Activated T-helper 17 cell treated with anti-CD3 and anti-CD28 coated beads, Interleukin-2, amount 50 U/mL, for 72 hours (primary cell): ENCODE measurements around the gene DDX55. TPM values are rescaled to one million over a fixed set of nuclear protein-coding genes. Genes with fewer than 3 reads are reported as not detected.

Source experiments
- ATAC-seq: fragments of 150-1000 bp; cut with Tn5 transposase; replicated peaks from 2 replicates; pipeline ENCODE4 v1.10.0; 2021; ENCODE audit warnings: mild to moderate bottlenecking, moderate library complexity
- H3K27ac Mint-ChIP-seq: one replicate; pipeline ENCODE4 v1.8.0; 2022; ENCODE audit warnings: mixed read lengths
- H3K27me3 Mint-ChIP-seq: one replicate; pipeline ENCODE4 v1.8.0; 2022; ENCODE audit warnings: mixed read lengths
- H3K36me3 Mint-ChIP-seq: one replicate; pipeline ENCODE4 v1.8.0; 2022; ENCODE audit warnings: low read depth, mild to moderate bottlenecking, mixed read lengths
- H3K4me1 Mint-ChIP-seq: one replicate; pipeline ENCODE4 v1.8.0; 2022; ENCODE audit warnings: mixed read lengths
- H3K4me3 Mint-ChIP-seq: one replicate; pipeline ENCODE4 v1.8.0; 2022; ENCODE audit warnings: mild to moderate bottlenecking, mixed read lengths
- H3K9me3 Mint-ChIP-seq: one replicate; pipeline ENCODE4 v1.8.0; 2022; ENCODE audit warnings: mixed read lengths
- total RNA-seq, 2 donors: library from RNA; stranded (reverse); gene quantifications; one replicate each; pipeline ENCODE4 v1.2.3, GENCODE V29; 2022

DDX55 gene
- total RNA-seq, 2 donors from 2014 or later = 28.8 to 51.6 TPM

DNA sequence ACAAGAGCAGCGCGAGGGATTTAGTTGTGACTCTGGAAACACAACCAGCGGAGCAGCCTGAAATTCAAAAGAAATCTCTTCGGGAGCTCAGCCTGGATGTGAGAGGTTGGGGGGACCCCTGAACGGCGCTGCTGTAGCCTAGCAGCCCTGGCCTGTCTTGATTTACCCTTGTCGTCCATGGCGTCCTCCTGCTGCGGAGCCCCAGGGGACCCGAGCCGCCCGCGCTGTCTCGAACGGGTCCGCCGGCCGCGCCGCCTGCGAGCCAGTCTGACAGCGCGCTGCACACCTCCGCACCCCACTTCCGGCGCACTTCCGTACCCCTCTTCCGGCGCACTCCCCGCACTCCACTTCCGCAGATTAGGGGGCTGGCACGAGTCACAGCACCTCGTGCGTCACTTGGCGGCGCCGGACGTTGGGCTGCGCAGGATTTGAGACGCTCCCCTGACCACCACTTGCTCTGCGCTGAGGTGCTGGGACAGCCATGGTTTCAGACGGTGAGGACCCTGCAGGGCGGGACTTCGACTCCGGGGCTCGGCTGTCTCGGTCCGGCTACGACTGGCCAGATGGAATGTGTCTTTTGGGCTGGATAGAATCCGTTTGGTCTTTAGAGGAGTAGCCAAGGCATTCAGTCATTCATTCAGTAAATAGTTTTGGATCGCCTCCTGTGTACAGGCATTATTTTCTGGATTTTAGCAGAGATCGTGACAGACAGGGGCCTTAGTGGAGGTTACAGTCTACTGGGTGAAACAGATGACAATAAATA, 31.7 kb downstream of the DDX55 start, which contains the start of the genes EIF2B1 and GTF2H3:
TSS of gene EIF2B1 (minus strand) at position 308 of the 763 bp plus-strand sequence. CDS start at position 179, 129 bp downstream.
TSS of gene GTF2H3 (plus strand) at position 451 of the 763 bp plus-strand sequence. CDS start at position 482, 31 bp downstream.
- no peaks in the 10 kb centered on the region for H3K27me3 Mint-ChIP-seq
- no peaks in the 10 kb centered on the region for H3K9me3 Mint-ChIP-seq
- peaks cover 53% of the 10 kb centered on the region for H3K36me3 Mint-ChIP-seq
- H3K4me1 Mint-ChIP-seq = peaks cover 12% of the 10 kb centered on the region
- peak; percentile 99 for ATAC-seq
- H3K4me3 Mint-ChIP-seq = peak within 1 kb of the TSS; percentile 97
- H3K27ac Mint-ChIP-seq = peak within 1 kb of the TSS; percentile 99

DNA sequence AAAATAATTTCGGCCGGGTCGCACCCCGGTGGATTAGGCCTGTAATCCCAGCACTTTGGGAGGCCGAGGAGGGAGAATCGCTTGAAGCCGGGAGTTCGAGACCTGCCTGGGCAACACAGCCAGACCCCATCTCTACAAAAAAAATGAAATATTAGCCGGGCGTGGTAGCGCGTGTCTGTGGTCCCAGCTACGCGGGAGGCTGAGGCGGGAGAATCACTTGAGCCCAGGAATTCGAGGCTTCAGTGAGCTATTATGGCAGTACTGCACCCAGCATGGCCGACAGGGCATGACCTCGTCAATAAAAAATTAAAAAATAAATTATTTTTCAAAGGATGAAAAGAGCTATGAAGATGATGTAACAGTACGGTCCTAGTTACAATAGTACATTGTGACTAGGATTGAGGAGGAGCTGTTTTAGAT, 32.3 kb downstream of the DDX55 start:
- Mint-ChIP-seq H3K27ac (peak overlapping the region; percentile 99), H3K9me3 (no peaks in the 10 kb centered on the region), H3K4me1 (peaks cover 12% of the 10 kb centered on the region), H3K4me3 (peak overlapping the region; percentile 97), H3K36me3 (peaks cover 47% of the 10 kb centered on the region), H3K27me3 (no peaks in the 10 kb centered on the region)
- ATAC-seq = no peak

DNA sequence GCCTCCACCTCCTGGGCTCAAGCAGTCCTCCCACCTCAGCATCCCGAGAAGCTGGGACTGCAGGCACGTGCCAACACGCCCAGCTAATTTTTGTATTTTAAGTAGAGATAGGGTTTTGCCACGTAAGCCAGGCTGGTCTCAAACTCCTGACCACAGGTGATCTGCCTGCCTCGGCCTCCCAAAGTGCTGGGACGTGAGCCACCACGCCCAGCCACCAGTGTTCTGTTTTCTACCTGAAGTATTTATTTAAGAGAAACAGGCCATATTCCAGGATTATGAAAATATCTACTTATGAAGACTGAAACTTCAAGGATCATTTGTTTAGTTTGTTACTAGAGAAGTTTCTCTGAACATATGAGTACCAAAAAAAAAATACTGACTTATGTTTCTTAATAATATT, 42.0 kb downstream of the DDX55 start:
- Mint-ChIP-seq H3K4me1 (no peaks in the 10 kb centered on the region), H3K36me3 (peaks cover 91% of the 10 kb centered on the region), H3K27ac (no peak overlapping the region), H3K27me3 (no peaks in the 10 kb centered on the region), H3K9me3 (no peaks in the 10 kb centered on the region), H3K4me3 (no peak overlapping the region)
- ATAC-seq = no peak

DNA sequence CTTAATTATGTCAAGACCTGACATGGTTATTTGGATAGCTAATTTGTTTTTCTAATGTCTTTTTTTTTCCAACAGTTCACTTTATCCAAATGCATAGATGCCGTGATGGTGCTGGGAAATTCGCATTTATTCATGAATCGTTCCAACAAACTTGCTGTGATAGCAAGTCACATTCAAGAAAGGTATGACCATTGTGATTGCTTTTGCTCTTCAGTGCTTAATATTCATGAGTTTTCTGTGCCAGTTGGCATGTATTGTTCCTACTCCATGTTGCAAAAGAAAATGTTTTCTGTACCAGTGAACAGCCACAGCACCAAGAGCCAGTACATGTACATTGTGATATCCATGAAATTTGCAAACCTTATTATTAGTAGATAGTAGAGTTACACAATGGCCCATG, 43.5 kb downstream of the DDX55 start:
- Mint-ChIP-seq H3K27me3 (no peaks in the 10 kb centered on the region), H3K27ac (no peak overlapping the region), H3K36me3 (peaks cover 99% of the 10 kb centered on the region), H3K4me3 (no peak overlapping the region), H3K4me1 (no peaks in the 10 kb centered on the region), H3K9me3 (no peaks in the 10 kb centered on the region)
- no peak for ATAC-seq

DNA sequence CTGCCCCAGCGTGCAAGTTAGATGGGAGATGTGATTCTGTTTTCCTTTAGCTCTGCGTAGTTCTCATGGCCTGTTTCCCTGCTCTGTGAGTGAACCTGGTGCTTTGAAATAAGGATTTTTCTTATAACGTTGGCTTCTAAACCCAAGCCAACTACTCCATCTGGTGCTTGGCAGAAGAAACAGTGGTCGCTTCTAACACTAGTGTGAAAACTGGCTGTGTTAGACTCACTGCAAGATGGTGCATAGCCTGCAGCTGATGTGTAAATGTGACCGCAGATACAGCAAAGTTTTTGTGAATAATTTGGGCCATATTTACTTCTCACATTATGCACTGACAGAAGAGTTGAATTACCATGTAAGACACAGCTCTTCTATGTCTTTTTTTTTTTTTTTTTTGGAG, 44.0 kb downstream of the DDX55 start:
- Mint-ChIP-seq H3K27me3 (no peaks in the 10 kb centered on the region), H3K36me3 (peaks cover 99% of the 10 kb centered on the region), H3K27ac (no peak overlapping the region), H3K4me3 (no peak overlapping the region), H3K9me3 (no peaks in the 10 kb centered on the region), H3K4me1 (no peaks in the 10 kb centered on the region)
- no peak for ATAC-seq

DNA sequence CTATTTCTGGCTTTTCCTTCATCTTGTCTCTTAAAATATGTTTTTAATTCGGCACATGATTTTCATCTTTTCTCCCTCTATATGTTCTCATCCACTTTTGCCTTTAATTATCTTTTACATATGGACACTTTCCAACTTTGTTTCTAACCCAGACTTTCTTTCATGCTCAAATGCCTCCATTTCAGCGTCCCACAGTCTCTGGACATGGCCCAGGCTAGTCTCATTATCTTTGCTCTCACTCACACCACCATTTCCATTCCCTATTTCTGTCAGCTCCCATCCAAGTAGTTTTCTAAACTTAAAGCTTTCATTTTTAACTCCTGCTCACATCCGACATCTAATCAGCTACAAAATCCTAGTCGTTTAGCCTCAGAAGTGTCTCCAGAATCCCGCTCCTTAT, 46.5 kb downstream of the DDX55 start:
- ATAC-seq = no peak
- Mint-ChIP-seq H3K27ac (no peak overlapping the region), H3K4me1 (no peaks in the 10 kb centered on the region), H3K4me3 (no peak overlapping the region), H3K36me3 (peaks cover 99% of the 10 kb centered on the region), H3K9me3 (no peaks in the 10 kb centered on the region), H3K27me3 (no peaks in the 10 kb centered on the region)

DNA sequence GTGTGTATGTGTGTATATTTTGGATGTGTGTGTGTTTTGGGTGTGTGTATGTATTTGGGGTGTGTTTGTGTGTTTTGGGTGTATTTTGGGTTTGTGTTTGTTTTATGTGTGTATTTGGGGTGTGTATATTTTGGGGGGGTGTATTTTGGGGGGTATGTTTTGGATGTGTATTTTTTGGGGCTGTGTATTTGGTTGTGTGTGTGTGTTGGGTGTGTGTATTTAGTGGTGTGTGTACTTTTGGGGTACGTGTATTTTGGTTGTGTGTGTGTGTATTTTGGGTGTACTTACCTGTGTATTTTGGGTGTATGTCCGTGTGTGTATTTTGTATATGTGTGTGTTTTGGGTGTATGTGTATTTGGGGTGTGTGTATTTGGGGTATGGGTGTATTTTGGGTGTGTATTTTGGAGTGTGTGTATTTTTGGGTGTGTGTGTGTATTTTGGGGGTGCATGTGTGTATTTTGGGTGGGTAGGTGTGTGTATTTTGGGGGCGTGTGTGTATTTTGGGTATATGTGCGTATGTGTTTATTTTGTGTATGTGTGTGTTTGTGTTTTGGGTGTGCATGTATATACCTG, 52.3 kb downstream of the DDX55 start:
- Mint-ChIP-seq H3K9me3 (no peaks in the 10 kb centered on the region), H3K36me3 (peaks cover 93% of the 10 kb centered on the region), H3K4me1 (peaks cover under 1% of the 10 kb centered on the region), H3K27me3 (no peaks in the 10 kb centered on the region), H3K4me3 (no peak overlapping the region), H3K27ac (no peak overlapping the region)
- ATAC-seq = no peak

DNA sequence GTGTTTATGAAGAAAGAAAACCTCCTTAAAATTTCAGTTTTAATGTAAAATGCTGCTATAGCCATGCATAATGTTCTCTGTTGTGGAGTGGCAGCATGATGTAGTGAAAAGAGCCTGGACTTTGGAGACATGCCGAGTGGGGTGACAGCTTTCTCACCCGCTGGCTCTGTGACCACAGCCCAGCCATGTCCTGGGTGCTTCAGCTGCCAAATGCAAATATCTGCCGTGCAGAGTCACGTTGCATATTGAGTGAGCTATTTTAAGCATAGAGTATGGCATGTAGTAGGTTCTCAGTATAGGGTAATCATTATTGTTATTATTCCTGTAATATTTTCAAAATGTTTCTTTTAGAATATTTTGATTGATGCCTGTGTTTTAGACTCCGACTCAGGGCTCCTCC, 53.5 kb downstream of the DDX55 start:
- H3K27me3 Mint-ChIP-seq = no peaks in the 10 kb centered on the region
- H3K4me1 Mint-ChIP-seq = peaks cover 7% of the 10 kb centered on the region
- no peak for ATAC-seq
- H3K27ac Mint-ChIP-seq = no peak overlapping the region
- H3K4me3 Mint-ChIP-seq = no peak overlapping the region
- no peaks in the 10 kb centered on the region for H3K9me3 Mint-ChIP-seq
- peaks cover 93% of the 10 kb centered on the region for H3K36me3 Mint-ChIP-seq

DNA sequence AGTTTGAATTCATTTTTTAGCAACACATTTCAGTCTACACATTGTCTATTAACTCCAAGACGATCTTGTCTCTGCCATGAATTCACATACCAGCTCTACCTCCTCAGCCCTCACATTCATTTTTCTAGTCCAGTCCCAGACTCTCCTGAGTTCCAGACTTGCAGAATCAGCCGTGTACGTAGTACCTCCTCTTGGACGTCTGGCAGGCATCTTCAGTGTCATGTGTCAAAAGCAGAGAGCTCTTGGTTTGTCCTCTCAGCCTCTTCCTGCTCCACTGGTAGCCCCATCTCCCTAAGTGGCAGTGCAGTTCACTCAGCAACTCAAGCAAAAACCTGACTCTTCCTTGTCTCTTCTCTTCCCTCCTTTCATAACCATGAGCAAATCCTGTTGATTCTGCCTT, 54.5 kb downstream of the DDX55 start:
- Mint-ChIP-seq H3K27ac (no peak overlapping the region), H3K4me3 (no peak overlapping the region), H3K9me3 (no peaks in the 10 kb centered on the region), H3K4me1 (peaks cover 7% of the 10 kb centered on the region), H3K27me3 (no peaks in the 10 kb centered on the region), H3K36me3 (peaks cover 92% of the 10 kb centered on the region)
- ATAC-seq = no peak

DNA sequence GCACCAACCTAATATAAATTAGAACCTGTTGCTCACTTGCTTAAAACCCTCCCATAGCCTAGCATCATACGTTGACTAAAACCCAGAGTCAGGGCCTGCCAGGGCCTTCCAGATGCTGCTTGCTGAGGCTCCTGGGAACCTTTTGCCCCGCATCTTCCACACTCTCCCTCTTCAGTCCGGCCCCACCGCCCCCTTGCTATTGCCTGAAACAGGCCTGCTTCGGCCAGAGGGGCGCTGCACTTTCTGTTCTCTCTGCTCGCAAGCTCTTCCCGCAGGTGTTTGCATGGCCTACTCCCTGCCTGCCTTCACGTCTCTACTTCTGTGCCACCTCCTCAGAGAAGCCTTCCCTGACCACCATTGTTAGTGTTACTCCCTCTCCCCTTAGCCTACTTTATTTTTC, 55.3 kb downstream of the DDX55 start:
- Mint-ChIP-seq H3K27me3 (no peaks in the 10 kb centered on the region), H3K4me1 (peaks cover 7% of the 10 kb centered on the region), H3K27ac (no peak overlapping the region), H3K4me3 (no peak overlapping the region), H3K36me3 (peaks cover 84% of the 10 kb centered on the region), H3K9me3 (no peaks in the 10 kb centered on the region)
- ATAC-seq = no peak

DNA sequence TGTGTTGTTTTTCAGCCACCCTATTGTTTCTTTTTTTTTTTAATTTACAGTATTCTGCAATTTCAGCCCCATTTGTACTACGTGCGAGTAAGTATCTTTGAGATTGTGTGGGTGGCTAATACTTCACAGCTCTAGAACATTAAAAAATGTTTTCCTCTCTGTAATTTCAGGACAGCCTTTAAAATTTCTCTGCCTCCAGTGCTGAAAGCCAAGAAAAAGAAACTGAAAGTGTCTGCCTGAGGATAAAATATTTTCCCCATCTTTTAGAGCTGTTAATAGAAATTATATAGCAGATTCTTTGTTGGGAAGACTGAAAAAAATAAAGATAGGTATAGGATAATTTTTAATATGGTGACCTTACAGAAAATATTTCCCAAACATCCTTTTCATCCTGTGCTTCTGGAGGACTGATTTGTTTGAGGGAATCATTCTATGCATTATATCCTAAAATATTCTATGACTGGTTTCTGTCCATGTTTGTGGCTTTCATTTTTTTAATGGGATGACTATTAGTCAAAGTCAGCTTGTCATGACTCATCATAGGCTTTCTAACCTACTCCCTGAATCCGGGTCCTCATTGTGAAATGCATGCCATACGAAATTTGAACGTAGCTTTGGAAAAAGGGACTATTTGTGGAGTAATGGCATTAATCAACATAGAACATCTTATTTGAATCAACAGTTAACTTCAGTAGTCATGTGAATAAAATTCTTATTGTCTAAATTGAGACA, 58.3 kb downstream of the DDX55 start:
- H3K4me1 Mint-ChIP-seq = peaks cover 7% of the 10 kb centered on the region
- peak overlapping the region; percentile 70 for H3K27ac Mint-ChIP-seq
- H3K4me3 Mint-ChIP-seq = no peak overlapping the region
- H3K36me3 Mint-ChIP-seq = peaks cover 67% of the 10 kb centered on the region
- no peaks in the 10 kb centered on the region for H3K9me3 Mint-ChIP-seq
- no peaks in the 10 kb centered on the region for H3K27me3 Mint-ChIP-seq
- ATAC-seq = no peak

DNA sequence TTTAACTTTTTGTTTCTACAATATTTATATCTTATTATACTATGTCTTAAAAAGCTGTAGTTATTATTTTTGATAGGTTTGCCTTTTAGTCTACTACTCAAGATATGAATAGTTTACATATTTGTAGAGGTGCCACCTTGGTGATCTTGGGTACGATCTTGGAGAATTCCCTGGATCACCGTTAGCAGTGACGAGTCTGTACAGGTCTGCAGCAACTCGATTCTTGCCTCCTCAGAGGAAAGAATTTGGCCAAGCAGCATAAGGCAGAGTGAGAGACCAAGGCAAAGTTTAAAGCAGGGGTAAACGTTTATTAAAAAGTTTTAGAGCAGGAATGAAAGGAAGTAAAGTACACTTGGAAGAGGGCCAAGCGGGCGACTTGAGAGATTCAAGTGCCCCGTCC, 65.9 kb downstream of the DDX55 start:
- no peaks in the 10 kb centered on the region for H3K9me3 Mint-ChIP-seq
- ATAC-seq = no peak
- H3K27ac Mint-ChIP-seq = no peak overlapping the region
- no peak overlapping the region for H3K4me3 Mint-ChIP-seq
- peaks cover 7% of the 10 kb centered on the region for H3K36me3 Mint-ChIP-seq
- no peaks in the 10 kb centered on the region for H3K27me3 Mint-ChIP-seq
- H3K4me1 Mint-ChIP-seq = peaks cover 8% of the 10 kb centered on the region
